MM.1S (cell line): ENCODE data around the gene NRXN3.

Experiments used
- DNase-seq: peaks from one replicate; pipeline ENCODE4 v3.0.0-alpha.2; 2015
- H2AFZ ChIP-seq: fragments of 300-600 bp; sonication (generic); 2 replicates; pipeline ENCODE4 v1.6.0; 2016; ENCODE audit warnings: antibody characterized with exemption, low read length
- H3F3A ChIP-seq: fragments of 300-600 bp; sonication (generic); 2 replicates; pipeline ENCODE4 v1.6.1; 2016; ENCODE audit warnings: mild to moderate bottlenecking, antibody characterized with exemption, low read length, moderate library complexity, mixed read lengths; ENCODE audit not compliant: insufficient read depth
- H3K27ac ChIP-seq: fragments of 300-600 bp; sonication (generic); 2 replicates; pipeline ENCODE4 v1.5.1; 2016; ENCODE audit warnings: mild to moderate bottlenecking, low read length
- H3K27me3 ChIP-seq: fragments of 300-600 bp; sonication (generic); replicated peaks from 2 replicates; pipeline ENCODE4 v1.6.0; 2016; ENCODE audit warnings: low read length; ENCODE audit not compliant: insufficient read depth
- H3K36me3 ChIP-seq: fragments of 300-600 bp; sonication (generic); replicated peaks from 2 replicates; pipeline ENCODE4 v1.6.1; 2016; ENCODE audit warnings: mild to moderate bottlenecking, low read length, mixed read lengths; ENCODE audit not compliant: insufficient read depth
- H3K4me1 ChIP-seq: fragments of 300-600 bp; sonication (generic); 2 replicates; pipeline ENCODE4 v1.6.1; 2016; ENCODE audit warnings: low read length, mixed read lengths
- H3K4me2 ChIP-seq: fragments of 300-600 bp; sonication (generic); 2 replicates; pipeline ENCODE4 v1.6.0; 2016; ENCODE audit warnings: low read depth, low read length
- H3K4me3 ChIP-seq: fragments of 300-600 bp; sonication (generic); 2 replicates; pipeline ENCODE4 v1.5.1; 2016; ENCODE audit warnings: low read length, mixed read lengths
- H3K79me2 ChIP-seq: fragments of 300-600 bp; sonication (generic); 2 replicates; pipeline ENCODE4 v1.6.1; 2016; ENCODE audit warnings: mixed run types, low read length, mixed read lengths
- H3K9ac ChIP-seq: fragments of 300-600 bp; sonication (generic); 2 replicates; pipeline ENCODE4 v1.6.1; 2016; ENCODE audit warnings: low read length, mixed read lengths
- H3K9me2 ChIP-seq: fragments of 300-600 bp; sonication (generic); replicated peaks from 2 replicates; pipeline ENCODE4 v1.6.1; 2016; ENCODE audit warnings: mild to moderate bottlenecking, low read length, mixed read lengths; ENCODE audit not compliant: insufficient read depth
- H3K9me3 ChIP-seq: fragments of 300-600 bp; sonication (generic); replicated peaks from 2 replicates; pipeline ENCODE4 v1.6.1; 2016; ENCODE audit warnings: mild to moderate bottlenecking, low read length, mixed read lengths; ENCODE audit not compliant: insufficient read depth
- H4K20me1 ChIP-seq: fragments of 300-600 bp; sonication (generic); 2 replicates; pipeline ENCODE4 v1.6.1; 2016; ENCODE audit warnings: mild to moderate bottlenecking, low read length, moderate library complexity, mixed read lengths; ENCODE audit not compliant: insufficient read depth
- EZH2 ChIP-seq: fragments of 300-600 bp; sonication (generic); optimal IDR thresholded peaks from 2 replicates; pipeline ENCODE3; 2017; ENCODE audit warnings: low read depth, mild to moderate bottlenecking, antibody characterized with exemption, low read length, mixed read lengths
- EZH2phosphoT487 ChIP-seq: fragments of 300-600 bp; sonication (generic); IDR thresholded peaks from 2 replicates; pipeline ENCODE4 v1.6.1; 2018; ENCODE audit warnings: antibody characterized with exemption, low read length
- TF ChIP-seq, protein P1 (sequence below): fragments of 300-600 bp; sonication (generic); IDR thresholded peaks from 2 replicates; pipeline ENCODE4 v1.5.1; 2016; ENCODE audit warnings: antibody characterized with exemption, low read length, mixed read lengths

Gene NRXN3

DNA sequence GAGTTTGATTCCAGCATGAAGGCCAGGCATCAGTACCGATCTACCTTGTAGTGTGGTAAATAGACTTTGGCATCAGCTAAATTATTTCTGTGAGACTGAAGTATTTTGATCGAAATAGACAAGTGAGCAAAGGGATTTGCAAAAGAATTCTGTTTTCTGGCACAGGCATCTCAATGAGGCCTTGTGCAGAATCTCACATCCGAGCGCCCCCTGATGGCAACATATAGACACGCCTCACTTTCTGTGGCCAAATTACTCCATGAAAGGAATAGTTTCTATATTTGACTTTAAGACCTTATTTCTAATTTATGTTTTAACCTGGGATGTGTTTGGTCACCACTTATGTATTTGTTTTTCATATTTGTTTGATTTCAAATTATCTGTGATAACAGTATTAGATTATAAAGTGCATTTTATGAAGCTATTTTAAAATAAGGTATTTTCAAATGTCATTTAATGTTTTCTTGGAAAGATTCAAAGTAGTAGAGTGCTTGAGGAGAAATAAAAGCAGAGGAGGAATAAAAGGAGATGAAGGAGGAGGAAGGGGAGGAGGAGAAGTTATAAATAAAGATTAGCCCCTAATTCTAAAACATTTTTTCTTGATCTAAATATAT is 731.9 kb downstream of the NRXN3 start:
- no peak overlapping the region for H3K4me2 ChIP-seq
- H3K9ac ChIP-seq: no peak overlapping the region
- H3K36me3 ChIP-seq: no peaks in the 10 kb centered on the region

DNA sequence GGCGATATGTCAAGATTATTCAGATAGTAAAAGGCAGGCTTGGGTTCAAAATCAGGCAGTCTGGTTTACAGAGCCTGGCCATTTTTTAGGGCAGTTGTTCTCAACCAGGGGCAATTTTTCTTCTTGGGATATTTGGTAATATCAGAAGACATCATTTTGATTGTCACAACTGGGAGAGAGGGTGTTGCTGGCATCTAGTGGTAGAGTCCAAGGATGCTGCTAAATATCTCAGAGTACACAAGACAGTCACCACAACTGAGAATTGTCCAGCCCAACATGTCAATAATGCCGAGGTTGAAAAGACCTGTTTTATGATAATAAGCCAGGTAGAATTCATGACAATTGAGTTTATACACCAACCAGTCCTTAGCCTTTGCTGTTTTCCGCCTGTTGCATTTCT is 733.9 kb downstream of the NRXN3 start:
- Histone ChIP-seq H3K9ac (no peak overlapping the region), H3K36me3 (no peaks in the 10 kb centered on the region), H3K9me3 (no peaks in the 10 kb centered on the region), H3K27ac (no peak overlapping the region), H3K27me3 (no peaks in the 10 kb centered on the region), H3K4me3 (no peak overlapping the region), H3K4me1 (no peaks in the 10 kb centered on the region), H3K4me2 (no peak overlapping the region), H2AFZ (no peak overlapping the region), H3K9me2 (no peaks in the 10 kb centered on the region), H4K20me1 (no peaks in the 10 kb centered on the region), H3F3A (no peaks in the 10 kb centered on the region), H3K79me2 (no peaks in the 10 kb centered on the region)
- no peak for TF ChIP-seq EZH2
- TF ChIP-seq, protein P1, sequence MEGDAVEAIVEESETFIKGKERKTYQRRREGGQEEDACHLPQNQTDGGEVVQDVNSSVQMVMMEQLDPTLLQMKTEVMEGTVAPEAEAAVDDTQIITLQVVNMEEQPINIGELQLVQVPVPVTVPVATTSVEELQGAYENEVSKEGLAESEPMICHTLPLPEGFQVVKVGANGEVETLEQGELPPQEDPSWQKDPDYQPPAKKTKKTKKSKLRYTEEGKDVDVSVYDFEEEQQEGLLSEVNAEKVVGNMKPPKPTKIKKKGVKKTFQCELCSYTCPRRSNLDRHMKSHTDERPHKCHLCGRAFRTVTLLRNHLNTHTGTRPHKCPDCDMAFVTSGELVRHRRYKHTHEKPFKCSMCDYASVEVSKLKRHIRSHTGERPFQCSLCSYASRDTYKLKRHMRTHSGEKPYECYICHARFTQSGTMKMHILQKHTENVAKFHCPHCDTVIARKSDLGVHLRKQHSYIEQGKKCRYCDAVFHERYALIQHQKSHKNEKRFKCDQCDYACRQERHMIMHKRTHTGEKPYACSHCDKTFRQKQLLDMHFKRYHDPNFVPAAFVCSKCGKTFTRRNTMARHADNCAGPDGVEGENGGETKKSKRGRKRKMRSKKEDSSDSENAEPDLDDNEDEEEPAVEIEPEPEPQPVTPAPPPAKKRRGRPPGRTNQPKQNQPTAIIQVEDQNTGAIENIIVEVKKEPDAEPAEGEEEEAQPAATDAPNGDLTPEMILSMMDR: no peak
- TF ChIP-seq EZH2phosphoT487: no peak
- DNase-seq: no peak

More for the DNA sequence above, 731.9 kb downstream of the NRXN3 start:
- H3K27me3 ChIP-seq: no peaks in the 10 kb centered on the region
- peak; percentile 21 for DNase-seq
- TF ChIP-seq EZH2phosphoT487 (no peak), EZH2 (no peak)
- TF ChIP-seq, protein P1: peak; percentile 52
- H3K79me2 ChIP-seq: no peaks in the 10 kb centered on the region
- no peaks in the 10 kb centered on the region for H3K4me1 ChIP-seq
- H3K27ac ChIP-seq: no peak overlapping the region
- H3F3A ChIP-seq: no peaks in the 10 kb centered on the region
- H4K20me1 ChIP-seq: no peaks in the 10 kb centered on the region
- H2AFZ ChIP-seq: no peak overlapping the region
- H3K9me2 ChIP-seq: no peaks in the 10 kb centered on the region
- no peak overlapping the region for H3K4me3 ChIP-seq
- no peaks in the 10 kb centered on the region for H3K9me3 ChIP-seq

DNA sequence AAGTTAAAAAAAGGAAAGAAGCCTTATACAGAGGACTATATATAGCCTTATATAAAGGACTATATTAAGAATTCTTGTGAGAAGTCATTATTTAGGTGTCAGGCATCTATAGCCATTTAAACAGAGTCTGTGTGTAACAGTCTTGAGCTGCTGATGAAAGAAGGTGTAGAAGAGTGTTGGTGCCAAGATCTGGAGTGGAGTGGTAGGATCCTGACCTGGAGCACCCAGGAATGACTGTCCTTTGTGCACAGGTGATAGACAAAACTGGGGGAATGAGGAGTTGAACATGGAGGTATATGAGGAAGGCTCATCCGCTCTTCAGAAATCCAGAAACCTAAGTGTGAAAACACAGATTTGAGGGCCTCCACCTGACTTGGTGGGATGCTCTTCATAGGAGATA is 747.3 kb downstream of the NRXN3 start:
- Histone ChIP-seq H3K9me2 (no peaks in the 10 kb centered on the region), H3K4me3 (no peak overlapping the region), H3F3A (no peaks in the 10 kb centered on the region), H3K36me3 (no peaks in the 10 kb centered on the region), H3K79me2 (no peaks in the 10 kb centered on the region), H2AFZ (no peak overlapping the region), H3K27me3 (no peaks in the 10 kb centered on the region), H3K9me3 (no peaks in the 10 kb centered on the region), H3K4me1 (no peaks in the 10 kb centered on the region), H3K27ac (no peak overlapping the region), H3K9ac (no peak overlapping the region), H3K4me2 (no peak overlapping the region), H4K20me1 (no peaks in the 10 kb centered on the region)
- DNase-seq: no peak
- TF ChIP-seq, protein P1: no peak
- TF ChIP-seq EZH2: no peak
- no peak for TF ChIP-seq EZH2phosphoT487
